ENCODE results near the gene ATP11A. TPM values are rescaled to one million over a fixed set of nuclear protein-coding genes. Genes with fewer than 3 reads are reported as not detected.

The ATP11A gene
- total RNA-seq, 1 experiment from 2014 or later = 232 TPM

GRCh38 chr13:112814905-112815585 lies 125.2 kb downstream of the ATP11A start:
- peaks cover 93% of the 10 kb centered on the region for H3K36me3 Mint-ChIP-seq (ENCODE audit: insufficient read depth, unreplicated experiment)
- H3K9me3 ChIP-seq = no peaks in the 10 kb centered on the region
- no peaks in the 10 kb centered on the region for H3K27me3 ChIP-seq (replicated peaks; ENCODE audit: control insufficient read depth, insufficient read depth, low read length)
- H3K27ac Mint-ChIP-seq (ENCODE audit: unreplicated experiment) = no peak overlapping the region
- no TSS peak for BruUV-seq (replicated peaks)
- H3K4me1 ChIP-seq = no peaks in the 10 kb centered on the region
- peaks cover 13% of the 10 kb centered on the region for H3K36me3 ChIP-seq (ENCODE audit: control insufficient read depth, insufficient read depth, low read length)
- intact Hi-C loops (cut with micrococcal nuclease; ENCODE audit: unreplicated experiment) = no loop called here
- CTCF ChIA-PET = no interaction called here
- POLR2A ChIA-PET = no interaction called here
- no peaks in the 10 kb centered on the region for H3K4me1 Mint-ChIP-seq (ENCODE audit: low read depth, unreplicated experiment)
- no peaks in the 10 kb centered on the region for H3K27me3 Mint-ChIP-seq (ENCODE audit: insufficient read depth, unreplicated experiment)
- H3K4me3 ChIP-seq (ENCODE audit: low read depth, low read length) = no peak overlapping the region
- no peak overlapping the region for H3K4me3 Mint-ChIP-seq (ENCODE audit: unreplicated experiment)
- TF ChIP-seq CTCF (IDR thresholded peaks at IDR 0.05; ENCODE audit: insufficient read depth in 1 of 2, low read depth in 1 of 2, low read length in 1 of 2, severe bottlenecking in 1 of 2, unreplicated experiment in 1 of 2) = no peak
- no peaks in the 10 kb centered on the region for H3K9me3 Mint-ChIP-seq (ENCODE audit: unreplicated experiment)
- no peak for DNase-seq

- peaks cover 92% of the 10 kb centered on the region for H3K36me3 Mint-ChIP-seq (ENCODE audit: insufficient read depth, unreplicated experiment)
- no peaks in the 10 kb centered on the region for H3K9me3 Mint-ChIP-seq (ENCODE audit: unreplicated experiment)
- no peak for TF ChIP-seq CTCF (IDR thresholded peaks at IDR 0.05; ENCODE audit: insufficient read depth in 1 of 2, low read depth in 1 of 2, low read length in 1 of 2, severe bottlenecking in 1 of 2, unreplicated experiment in 1 of 2)
- H3K27ac Mint-ChIP-seq (ENCODE audit: unreplicated experiment) = no peak overlapping the region
- H3K36me3 ChIP-seq (ENCODE audit: control insufficient read depth, insufficient read depth, low read length) = peaks cover 13% of the 10 kb centered on the region
- CTCF ChIA-PET = no interaction called here
- no peaks in the 10 kb centered on the region for H3K27me3 ChIP-seq (replicated peaks; ENCODE audit: control insufficient read depth, insufficient read depth, low read length)
- H3K4me3 ChIP-seq (ENCODE audit: low read depth, low read length) = no peak overlapping the region
- no TSS peak for BruUV-seq (replicated peaks)
- no peaks in the 10 kb centered on the region for H3K27me3 Mint-ChIP-seq (ENCODE audit: insufficient read depth, unreplicated experiment)
- POLR2A ChIA-PET = no interaction called here
- H3K4me3 Mint-ChIP-seq (ENCODE audit: unreplicated experiment) = no peak overlapping the region
- no peak for DNase-seq
- no peaks in the 10 kb centered on the region for H3K4me1 Mint-ChIP-seq (ENCODE audit: low read depth, unreplicated experiment)
- no peaks in the 10 kb centered on the region for H3K4me1 ChIP-seq
- intact Hi-C loops (cut with micrococcal nuclease; ENCODE audit: unreplicated experiment) = no loop called here
- no peaks in the 10 kb centered on the region for H3K9me3 ChIP-seq
Measured at GRCh38 chr13:112815871-112816270, 126.0 kb downstream of the ATP11A start.

- Histone ChIP-seq H3K4me3 (ENCODE audit: low read depth, low read length) (no peak overlapping the region), H3K9me3 (no peaks in the 10 kb centered on the region), H3K4me1 (no peaks in the 10 kb centered on the region), H3K36me3 (ENCODE audit: control insufficient read depth, insufficient read depth, low read length) (peaks cover 11% of the 10 kb centered on the region), H3K27me3 (replicated peaks; ENCODE audit: control insufficient read depth, insufficient read depth, low read length) (no peaks in the 10 kb centered on the region)
- H3K36me3 Mint-ChIP-seq (ENCODE audit: insufficient read depth, unreplicated experiment) = peaks cover 92% of the 10 kb centered on the region
- H3K4me1 Mint-ChIP-seq (ENCODE audit: low read depth, unreplicated experiment) = no peaks in the 10 kb centered on the region
- ChIA-PET CTCF (no interaction called here), POLR2A (no interaction called here)
- intact Hi-C loops (cut with micrococcal nuclease; ENCODE audit: unreplicated experiment) = no loop called here
- BruUV-seq (replicated peaks) = no TSS peak
- no peak overlapping the region for H3K27ac Mint-ChIP-seq (ENCODE audit: unreplicated experiment)
- DNase-seq = no peak
- no peak overlapping the region for H3K4me3 Mint-ChIP-seq (ENCODE audit: unreplicated experiment)
- no peaks in the 10 kb centered on the region for H3K27me3 Mint-ChIP-seq (ENCODE audit: insufficient read depth, unreplicated experiment)
- no peak for TF ChIP-seq CTCF (IDR thresholded peaks at IDR 0.05; ENCODE audit: insufficient read depth in 1 of 2, low read depth in 1 of 2, low read length in 1 of 2, severe bottlenecking in 1 of 2, unreplicated experiment in 1 of 2)
- H3K9me3 Mint-ChIP-seq (ENCODE audit: unreplicated experiment) = no peaks in the 10 kb centered on the region
Measured at GRCh38 chr13:112818040-112818697, 128.3 kb downstream of the ATP11A start.

All from Caco-2 (cell line).